Measurements from ENCODE around the gene TNP2. TPM values are rescaled to one million over a fixed set of nuclear protein-coding genes. Genes with fewer than 3 reads are reported as not detected.
"Not testable (repeated sequence)": the region's sequence is repeated elsewhere in the genome, so short reads cannot be mapped to it uniquely, and the experiment has no call there.

Gene TNP2
- total RNA-seq, 8 experiments from 2014 or later: 0.17 to 0.66 (median 0.55) TPM; not detected in 2

DNA sequence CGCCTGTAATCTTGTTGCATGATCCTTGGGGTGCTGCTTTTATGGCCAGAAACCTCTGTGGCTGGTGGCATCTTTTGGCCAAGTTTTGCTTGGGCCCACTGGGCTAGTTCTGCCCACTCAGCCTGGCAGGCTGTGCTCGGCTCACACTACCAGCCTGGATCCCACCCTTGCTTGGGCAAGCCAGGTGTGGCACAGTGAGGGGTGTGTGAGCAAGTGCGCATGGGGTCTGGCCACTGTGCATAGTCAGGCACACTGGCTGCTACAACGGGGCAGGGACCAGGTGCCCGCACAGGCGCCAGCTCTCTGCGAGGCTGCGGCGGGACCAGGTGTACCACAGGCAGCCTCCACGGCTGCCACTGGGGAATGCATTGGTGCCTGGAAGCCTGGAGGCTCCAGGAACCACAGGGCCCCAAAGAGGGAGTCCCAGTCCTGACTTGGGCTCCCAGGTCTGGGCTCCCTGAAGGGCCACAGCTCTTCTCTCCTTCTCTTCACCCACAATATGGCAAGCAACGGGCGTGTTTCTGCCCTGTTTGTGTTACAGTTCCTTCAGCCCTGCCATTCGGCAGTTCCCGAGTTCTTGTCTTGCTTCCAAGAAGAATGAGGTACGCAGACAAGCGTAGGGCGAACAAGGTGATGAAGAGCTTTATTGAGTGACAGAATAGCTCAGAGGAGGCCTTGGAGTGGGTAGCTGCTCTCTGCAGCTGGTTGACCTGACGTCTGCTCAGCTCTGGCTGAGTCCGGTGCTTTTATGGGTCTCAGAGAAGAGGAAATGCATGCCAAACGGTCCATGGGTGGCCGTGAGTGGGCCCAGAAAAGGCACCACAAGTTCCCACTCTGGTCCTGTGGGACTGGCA, 38.7 kb upstream of the TNP2 start:
- WGBS, 10 experiments: 62 to 100% (median 91%) methylated on average over 2 to 11 of the region's 21 CpGs
- ATAC-seq (replicated peaks in 6 of 8): no peak
- in situ Hi-C loops (cut with MboI; ENCODE audit: low pct_unique_long_range_greater_than_20kb in 2 of 9, low sequenced_read_pairs in 9 of 9, unreplicated experiment in 9 of 9): no loop called here

GRCh38 chr16:11306997-11307638, 38.0 kb upstream of the TNP2 start:
- Histone ChIP-seq H3K27ac (no peak overlapping the region), H3K4me3 (no peak overlapping the region), H3K4me1 (replicated peaks in 1 of 2) (no peaks in the 10 kb centered on the region)
- 78 to 100% (median 93%) methylated on average over 2 to 6 of the region's 7 CpGs for WGBS, 10 experiments
- in situ Hi-C loops (cut with MboI; ENCODE audit: low pct_unique_long_range_greater_than_20kb in 2 of 9, low sequenced_read_pairs in 9 of 9, unreplicated experiment in 9 of 9): no loop called here
- peak in 1 of 8 experiments; percentile 45 for ATAC-seq (replicated peaks in 6 of 8)

More for the DNA sequence above, 38.7 kb upstream of the TNP2 start:
- H3K4me3 ChIP-seq: no peak overlapping the region
- peaks cover 0 to 3% of the 10 kb centered on the region in 2 donors for H3K4me1 ChIP-seq (replicated peaks in 1 of 2)
- no peak overlapping the region for H3K27ac ChIP-seq

- in situ Hi-C loops (cut with MboI; ENCODE audit: low pct_unique_long_range_greater_than_20kb in 2 of 9, low sequenced_read_pairs in 9 of 9, unreplicated experiment in 9 of 9): no loop called here
- 42 to 100% (median 89%) methylated on average over 1 to 7 of the region's 8 CpGs; no CpG with 5 or more reads in 2 of the 10 experiments for WGBS, 10 experiments
Measured at GRCh38 chr16:11306381-11306780, 37.3 kb upstream of the TNP2 start.

DNA sequence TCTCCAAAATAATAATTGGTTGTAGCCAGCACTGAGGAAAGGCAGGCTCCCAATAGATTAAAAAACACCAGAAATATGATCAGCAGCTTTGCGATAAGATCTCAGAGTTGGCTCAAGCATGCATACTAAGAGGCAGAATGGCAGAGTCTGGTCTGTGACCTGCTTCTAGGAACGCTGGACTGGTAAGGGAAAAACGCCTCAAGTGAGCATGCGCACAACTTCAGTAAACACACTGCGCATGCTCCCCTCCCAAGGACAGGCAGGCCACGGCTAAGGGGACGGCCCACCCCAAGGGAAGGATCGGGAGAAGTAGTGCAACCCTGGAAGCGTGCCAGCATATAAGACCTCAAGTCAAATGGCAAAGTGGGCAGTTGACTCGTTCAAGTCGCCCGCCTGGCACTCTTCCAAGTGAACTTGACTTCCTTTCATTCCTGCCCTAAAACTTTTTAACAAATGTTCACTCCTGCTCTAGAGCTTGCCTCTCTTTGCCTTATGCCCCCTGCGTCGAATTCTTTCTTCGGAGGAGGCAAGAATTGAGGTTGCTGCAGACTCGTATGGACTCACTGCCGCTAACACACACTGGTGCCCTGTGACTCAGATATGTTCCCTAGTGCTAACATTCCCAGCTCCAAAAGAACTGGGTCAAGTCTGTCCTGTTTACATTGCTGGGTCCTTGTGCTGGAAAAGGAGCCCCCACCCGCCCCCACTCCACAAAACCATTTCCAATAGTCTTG, 34.4 kb upstream of the TNP2 start:
- 17 to 94% (median 76%) methylated on average over 2 to 11 of the region's 18 CpGs; no CpG with 5 or more reads in 1 of the 10 experiments for WGBS, 10 experiments
- Histone ChIP-seq H3K4me3 (no peak overlapping the region), H3K27ac (no peak overlapping the region), H3K4me1 (replicated peaks in 1 of 2) (no peaks in the 10 kb centered on the region)
- ATAC-seq (replicated peaks in 6 of 8): peak in 2 of 8 experiments; percentile 46 to 83
- in situ Hi-C loops (cut with MboI; ENCODE audit: low pct_unique_long_range_greater_than_20kb in 2 of 9, low sequenced_read_pairs in 9 of 9, unreplicated experiment in 9 of 9): no loop called here

More at GRCh38 chr16:11306381-11306780, 37.3 kb upstream of the TNP2 start:
- peak in 1 of 8 experiments; percentile 50 for ATAC-seq (replicated peaks in 6 of 8)
- Histone ChIP-seq H3K4me1 (replicated peaks in 1 of 2) (no peaks in the 10 kb centered on the region), H3K27ac (no peak overlapping the region), H3K4me3 (no peak overlapping the region)

DNA sequence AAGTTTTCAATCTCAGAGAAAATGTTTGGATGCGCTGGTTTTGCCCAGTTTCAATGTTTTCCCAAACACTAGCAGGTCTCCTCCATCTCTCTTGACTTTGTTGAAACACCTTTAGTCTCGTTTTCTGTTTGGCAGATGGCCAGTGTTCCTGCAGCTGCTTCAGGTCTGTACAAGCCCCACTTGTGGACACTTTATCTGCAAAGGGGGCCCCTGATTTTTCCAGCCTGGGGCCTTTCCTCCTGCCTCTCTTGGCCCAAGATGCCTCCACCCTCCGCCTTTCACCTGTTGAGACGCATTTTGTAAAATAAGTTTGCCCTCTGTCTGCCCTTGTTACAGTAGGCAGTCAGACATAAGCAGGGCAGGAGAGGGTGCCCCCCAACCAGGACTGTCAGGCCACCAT, 33.9 kb upstream of the TNP2 start:
- WGBS, 10 experiments: 17 to 100% (median 83%) methylated on average over 1 to 2 of the region's 4 CpGs; no CpG with 5 or more reads in 4 of the 10 experiments
- no peak overlapping the region for H3K4me3 ChIP-seq
- in situ Hi-C loops (cut with MboI; ENCODE audit: low pct_unique_long_range_greater_than_20kb in 2 of 9, low sequenced_read_pairs in 9 of 9, unreplicated experiment in 9 of 9): no loop called here
- no peaks in the 10 kb centered on the region for H3K4me1 ChIP-seq (replicated peaks in 1 of 2)
- H3K27ac ChIP-seq: no peak overlapping the region
- no peak for ATAC-seq (replicated peaks in 6 of 8)

DNA sequence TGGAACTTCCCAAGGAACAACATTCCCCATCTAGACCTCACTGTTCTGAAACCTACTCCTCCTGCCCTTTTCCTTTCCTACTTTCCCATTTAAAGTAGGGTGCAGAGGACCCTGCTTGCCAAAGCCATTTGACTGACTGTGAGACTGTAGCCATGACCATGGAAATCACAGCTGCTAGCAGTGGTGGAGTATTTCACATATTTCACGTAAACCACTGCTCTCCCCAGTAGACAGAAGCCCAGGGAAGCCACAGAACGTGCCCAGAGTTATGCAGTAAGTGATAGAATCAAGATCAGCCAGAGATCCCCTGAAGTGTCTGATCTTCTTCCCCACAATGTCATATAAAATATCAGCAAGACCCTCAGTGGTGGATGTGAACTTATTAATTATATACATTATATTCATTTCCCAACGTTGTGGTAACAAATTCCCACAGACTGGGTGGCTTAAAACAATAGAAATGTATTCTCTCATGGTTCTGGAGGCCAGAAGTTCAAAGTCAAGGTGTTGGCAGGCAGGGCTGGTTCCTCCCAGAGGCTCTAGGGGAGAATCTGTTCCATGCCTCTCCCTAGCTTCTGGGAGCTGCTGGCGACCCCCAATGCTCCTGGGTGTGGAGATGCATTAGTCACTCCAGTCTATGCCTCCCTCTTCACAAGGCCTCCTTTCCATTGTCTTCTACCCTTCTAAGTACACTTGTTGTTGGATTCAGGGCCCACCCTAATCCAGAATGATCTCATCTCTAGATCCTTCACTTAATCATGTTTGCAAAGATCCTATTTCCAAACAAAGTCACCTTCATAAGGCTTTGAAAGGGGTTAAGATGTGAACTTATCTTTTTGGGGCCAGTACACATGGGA, 32.7 kb upstream of the TNP2 start:
- in situ Hi-C loops (cut with MboI; ENCODE audit: low pct_unique_long_range_greater_than_20kb in 2 of 9, low sequenced_read_pairs in 9 of 9, unreplicated experiment in 9 of 9): no loop called here
- WGBS, 10 experiments: 20 to 100% (median 60%) methylated on average over 1 to 4 of the region's 4 CpGs; no CpG with 5 or more reads in 3 of the 10 experiments
- Histone ChIP-seq H3K27ac (no peak overlapping the region), H3K4me3 (no peak overlapping the region), H3K4me1 (replicated peaks in 1 of 2) (peaks cover 4 to 10% of the 10 kb centered on the region in 2 donors)
- peak in 1 of 8 experiments; percentile 52 for ATAC-seq (replicated peaks in 6 of 8)

GRCh38 chr16:11300560-11300892, 31.4 kb upstream of the TNP2 start:
- ATAC-seq (replicated peaks in 6 of 8): no peak
- no peak overlapping the region for H3K27ac ChIP-seq
- peaks cover 4 to 11% of the 10 kb centered on the region in 2 donors for H3K4me1 ChIP-seq (replicated peaks in 1 of 2)
- 41 to 92% (median 83%) methylated on average over 2 to 7 of the region's 7 CpGs; no CpG with 5 or more reads in 2 of the 10 experiments for WGBS, 10 experiments
- H3K4me3 ChIP-seq: no peak overlapping the region
- in situ Hi-C loops (cut with MboI; ENCODE audit: low pct_unique_long_range_greater_than_20kb in 2 of 9, low sequenced_read_pairs in 9 of 9, unreplicated experiment in 9 of 9): no loop called here

DNA sequence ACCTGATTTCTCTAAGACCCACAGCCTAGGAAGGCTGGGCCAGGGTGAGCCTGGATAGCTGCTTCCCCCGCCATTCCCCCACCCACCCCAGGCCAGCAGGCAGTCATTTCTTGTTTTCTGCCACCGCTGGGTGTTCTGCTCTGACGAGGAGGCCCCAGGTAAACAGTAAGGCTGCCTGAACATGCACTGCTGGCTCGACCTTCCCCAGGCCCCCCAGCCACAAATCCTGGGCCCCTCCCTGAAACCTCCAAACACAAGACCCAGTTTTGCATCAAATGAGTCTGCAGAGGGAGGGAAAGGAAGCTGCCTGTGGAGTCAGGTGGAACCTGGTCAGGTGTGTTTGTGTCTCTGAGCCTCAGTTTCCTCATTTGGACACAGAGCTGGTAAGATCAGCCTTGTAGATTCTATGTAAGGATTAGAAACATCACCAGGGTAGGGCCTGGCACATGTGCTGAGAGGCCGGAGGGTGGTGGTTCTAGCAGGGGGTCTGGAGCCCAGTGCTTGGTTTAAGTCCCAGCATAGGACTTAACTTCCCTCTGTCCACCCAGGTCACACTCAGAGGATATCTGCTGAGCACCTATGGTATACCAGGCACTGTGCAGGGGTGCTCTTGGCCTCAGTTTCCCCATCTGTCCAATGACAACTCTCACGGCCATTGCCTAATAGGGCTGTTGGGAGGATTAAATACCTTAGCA, 30.9 kb upstream of the TNP2 start:
- in situ Hi-C loops (cut with MboI; ENCODE audit: low pct_unique_long_range_greater_than_20kb in 2 of 9, low sequenced_read_pairs in 9 of 9, unreplicated experiment in 9 of 9): no loop called here
- H3K4me1 ChIP-seq (replicated peaks in 1 of 2): peaks cover 4 to 11% of the 10 kb centered on the region in 2 donors
- no peak overlapping the region for H3K4me3 ChIP-seq
- no peak for ATAC-seq (replicated peaks in 6 of 8)
- no peak overlapping the region for H3K27ac ChIP-seq
- 100% methylated on average over 1 of the region's 6 CpGs; no CpG with 5 or more reads in 9 of the 10 experiments for WGBS, 10 experiments

- ATAC-seq (replicated peaks in 6 of 8); H3K27ac ChIP-seq; in situ Hi-C loops (cut with MboI; ENCODE audit: low pct_unique_long_range_greater_than_20kb in 2 of 9, low sequenced_read_pairs in 9 of 9, unreplicated experiment in 9 of 9); H3K4me3 ChIP-seq: not testable (repeated sequence)
- H3K4me1 ChIP-seq (replicated peaks in 1 of 2): peaks cover 4 to 11% of the 10 kb centered on the region in 2 donors
- 57 to 100% (median 85%) methylated on average over 1 to 6 of the region's 13 CpGs; no CpG with 5 or more reads in 1 of the 10 experiments for WGBS, 10 experiments
Measured at GRCh38 chr16:11298950-11299547, 29.9 kb upstream of the TNP2 start.

GRCh38 chr16:11298143-11298900, 29.2 kb upstream of the TNP2 start:
- Histone ChIP-seq H3K4me3 (no peak overlapping the region), H3K4me1 (replicated peaks in 1 of 2) (peaks cover 4 to 11% of the 10 kb centered on the region in 2 donors), H3K27ac (no peak overlapping the region)
- WGBS, 10 experiments: 80 to 100% (median 90%) methylated on average over 1 to 5 of the region's 5 CpGs; no CpG with 5 or more reads in 3 of the 10 experiments
- in situ Hi-C loops (cut with MboI; ENCODE audit: low pct_unique_long_range_greater_than_20kb in 2 of 9, low sequenced_read_pairs in 9 of 9, unreplicated experiment in 9 of 9): no loop called here
- ATAC-seq (replicated peaks in 6 of 8): peak in 6 of 8 experiments; percentile 4 to 45 (median 6)
